ENCODE measurements around the gene ARID3B. TPM values are rescaled to one million over a fixed set of nuclear protein-coding genes. Genes with fewer than 3 reads are reported as not detected.

The ARID3B gene
- total RNA-seq, 2 experiments from 2014 or later, result 3.2 to 7.5 TPM

- Histone ChIP-seq H4K20me1 (ENCODE audit: insufficient read depth, low read length) (peaks cover 4% of the 10 kb centered on the region), H3K4me1 (ENCODE audit: insufficient read depth, low read length, poor library complexity, severe bottlenecking) (peaks cover 6% of the 10 kb centered on the region), H3K79me2 (ENCODE audit: insufficient read depth, low read depth, low read length) (peaks cover 11% of the 10 kb centered on the region), H3K9me3 (ENCODE audit: low read length) (no peaks in the 10 kb centered on the region), H3K4me2 (ENCODE audit: low read length) (no peak overlapping the region), H3K4me3 (ENCODE audit: low read depth, low read length, poor library complexity, severe bottlenecking) (no peak overlapping the region), H3K36me3 (ENCODE audit: insufficient read depth, low read length) (peaks cover 1% of the 10 kb centered on the region; the same call in 1 of the 2 replicates), H3K9me2 (ENCODE audit: insufficient read depth, low read length) (no peaks in the 10 kb centered on the region), H2AFZ (ENCODE audit: low read length) (no peak overlapping the region), H3K27ac (ENCODE audit: low read depth, low read length, poor library complexity, severe bottlenecking) (no peak overlapping the region)
- no peak for DNase-seq (ENCODE audit: low spot score)
- TF ChIP-seq EZH2phosphoT487 (IDR thresholded peaks at IDR 0.05; ENCODE audit: borderline replicate concordance, low read depth, low read length) (no peak), CTCF (conservative IDR thresholded peaks at IDR 0.05; ENCODE audit: low read length) (no peak)
- POLR2A ChIA-PET, result no interaction called here
- no TSS peak for BruUV-seq (replicated peaks)
- CTCF ChIA-PET (ENCODE audit: unreplicated experiment), result no interaction called here
- intact Hi-C loops (cut with micrococcal nuclease; ENCODE audit: unreplicated experiment), result no loop called here
Measured at GRCh38 chr15:74611834-74612233, 70.8 kb downstream of the ARID3B start.

GRCh38 chr15:74612677-74613076 is 71.7 kb downstream of the ARID3B start:
- Histone ChIP-seq H3K79me2 (ENCODE audit: insufficient read depth, low read depth, low read length) (peaks cover 20% of the 10 kb centered on the region), H3K36me3 (ENCODE audit: insufficient read depth, low read length) (peaks cover 10% of the 10 kb centered on the region; the same call in 1 of the 2 replicates), H3K4me2 (ENCODE audit: low read length) (no peak overlapping the region), H3K4me3 (ENCODE audit: low read depth, low read length, poor library complexity, severe bottlenecking) (no peak overlapping the region), H3K27ac (ENCODE audit: low read depth, low read length, poor library complexity, severe bottlenecking) (no peak overlapping the region), H3K9me3 (ENCODE audit: low read length) (no peaks in the 10 kb centered on the region), H3K4me1 (ENCODE audit: insufficient read depth, low read length, poor library complexity, severe bottlenecking) (peaks cover 14% of the 10 kb centered on the region), H2AFZ (ENCODE audit: low read length) (no peak overlapping the region), H3K9me2 (ENCODE audit: insufficient read depth, low read length) (no peaks in the 10 kb centered on the region), H4K20me1 (ENCODE audit: insufficient read depth, low read length) (peaks cover 12% of the 10 kb centered on the region)
- TF ChIP-seq EZH2phosphoT487 (IDR thresholded peaks at IDR 0.05; ENCODE audit: borderline replicate concordance, low read depth, low read length), result no peak
- TF ChIP-seq CTCF (conservative IDR thresholded peaks at IDR 0.05; ENCODE audit: low read length), result no peak
- DNase-seq (ENCODE audit: low spot score), result no peak
- no TSS peak for BruUV-seq (replicated peaks)
- ChIA-PET CTCF (ENCODE audit: unreplicated experiment) (no interaction called here), POLR2A (interaction anchor here (0.8 to 2.5 kb wide), 2 partner anchors 12 to 14 kb away, joined by 3 to 10 read pairs; no protein-coding TSS in a partner anchor)
- intact Hi-C loops (cut with micrococcal nuclease; ENCODE audit: unreplicated experiment), result no loop called here

GRCh38 chr15:74613089-74613952 is 72.3 kb downstream of the ARID3B start:
- Histone ChIP-seq H3K4me2 (ENCODE audit: low read length) (peak overlapping the region; percentile 93; the same call in 1 of the 2 replicates), H4K20me1 (ENCODE audit: insufficient read depth, low read length) (peaks cover 19% of the 10 kb centered on the region), H2AFZ (ENCODE audit: low read length) (no peak overlapping the region), H3K9me2 (ENCODE audit: insufficient read depth, low read length) (no peaks in the 10 kb centered on the region), H3K79me2 (ENCODE audit: insufficient read depth, low read depth, low read length) (peaks cover 26% of the 10 kb centered on the region), H3K4me1 (ENCODE audit: insufficient read depth, low read length, poor library complexity, severe bottlenecking) (peaks cover 17% of the 10 kb centered on the region), H3K4me3 (ENCODE audit: low read depth, low read length, poor library complexity, severe bottlenecking) (no peak overlapping the region), H3K27ac (ENCODE audit: low read depth, low read length, poor library complexity, severe bottlenecking) (no peak overlapping the region), H3K9me3 (ENCODE audit: low read length) (no peaks in the 10 kb centered on the region), H3K36me3 (ENCODE audit: insufficient read depth, low read length) (peaks cover 15% of the 10 kb centered on the region; the same call in 1 of the 2 replicates)
- POLR2A ChIA-PET, result interaction anchor here (0.5 to 2.5 kb wide), 5 partner anchors 13 to 156 kb away, joined by 3 to 10 read pairs (median 3); no protein-coding TSS in a partner anchor
- no peak for TF ChIP-seq CTCF (conservative IDR thresholded peaks at IDR 0.05; ENCODE audit: low read length)
- CTCF ChIA-PET (ENCODE audit: unreplicated experiment), result interaction anchor here (0.6 to 1.1 kb wide), 2 partner anchors 8 to 73 kb away, joined by 3 to 4 read pairs; partner anchors contain the start of gene ARID3B
- no TSS peak for BruUV-seq (replicated peaks)
- DNase-seq (ENCODE audit: low spot score), result no peak
- intact Hi-C loops (cut with micrococcal nuclease; ENCODE audit: unreplicated experiment), result no loop called here
